ENCODE data around the gene FNDC8. TPM values are rescaled to one million over a fixed set of nuclear protein-coding genes. Genes with fewer than 3 reads are reported as not detected.

FNDC8 gene
- total and polyA plus RNA-seq, 10 donors: 0.10 TPM; not detected in 9

- no peaks in the 10 kb centered on the region for H3K9me3 ChIP-seq
- H3K36me3 ChIP-seq: no peaks in the 10 kb centered on the region
- DNase-seq: peak; percentile 43
- no peak overlapping the region for H3K4me3 ChIP-seq
- no peak overlapping the region for H3K27ac ChIP-seq
- H3K27me3 ChIP-seq (replicated peaks in 1 of 7): no peaks in the 10 kb centered on the region
- TF ChIP-seq CTCF (IDR thresholded peaks at IDR 0.05 in 8 of 11, conservative IDR thresholded peaks at IDR 0.05 in 3 of 11): no peak
- TF ChIP-seq POLR2A (IDR thresholded peaks at IDR 0.05): no peak
- TF ChIP-seq POLR2AphosphoS5 (IDR thresholded peaks at IDR 0.05): no peak
- H3K4me1 ChIP-seq: peaks cover 0 to 10% (median 2%) of the 10 kb centered on the region in 6 donors
- 76 to 89% (median 82%) methylated on average over 13 of the region's 13 CpGs for WGBS, 5 donors
- intact Hi-C loops (cut with DNase I; ENCODE audit: low total_unique reads): no loop called here
These were observed 31.2 kb downstream of the FNDC8 start for GRCh38 chr17:35152421-35153140.

- Histone ChIP-seq H3K4me1 (peaks cover 0 to 6% (median 1%) of the 10 kb centered on the region in 6 donors), H3K9me3 (no peaks in the 10 kb centered on the region), H3K27me3 (replicated peaks in 1 of 7) (no peaks in the 10 kb centered on the region), H3K4me3 (no peak overlapping the region), H3K27ac (no peak overlapping the region), H3K36me3 (no peaks in the 10 kb centered on the region)
- intact Hi-C loops (cut with DNase I; ENCODE audit: low total_unique reads): no loop called here
- 92 to 96% (median 94%) methylated on average over 13 of the region's 13 CpGs for WGBS, 5 donors
- peak; percentile 68 for DNase-seq
- TF ChIP-seq POLR2AphosphoS5 (IDR thresholded peaks at IDR 0.05): no peak
- TF ChIP-seq POLR2A (IDR thresholded peaks at IDR 0.05): no peak
- no peak for TF ChIP-seq CTCF (IDR thresholded peaks at IDR 0.05 in 8 of 11, conservative IDR thresholded peaks at IDR 0.05 in 3 of 11)
These were observed 33.1 kb downstream of the FNDC8 start for GRCh38 chr17:35154196-35155165.

GRCh38 chr17:35155246-35155645 lies 33.8 kb downstream of the FNDC8 start:
- H3K4me3 ChIP-seq: no peak overlapping the region
- peaks cover 0 to 13% (median 6%) of the 10 kb centered on the region in 6 donors for H3K4me1 ChIP-seq
- DNase-seq: no peak
- H3K27ac ChIP-seq: no peak overlapping the region
- intact Hi-C loops (cut with DNase I; ENCODE audit: low total_unique reads): no loop called here
- H3K27me3 ChIP-seq (replicated peaks in 1 of 7): no peaks in the 10 kb centered on the region
- no peak for TF ChIP-seq POLR2A (IDR thresholded peaks at IDR 0.05)
- TF ChIP-seq CTCF (IDR thresholded peaks at IDR 0.05 in 8 of 11, conservative IDR thresholded peaks at IDR 0.05 in 3 of 11): no peak
- TF ChIP-seq POLR2AphosphoS5 (IDR thresholded peaks at IDR 0.05): no peak
- no peaks in the 10 kb centered on the region for H3K36me3 ChIP-seq
- H3K9me3 ChIP-seq: no peaks in the 10 kb centered on the region
- 93 to 97% (median 96%) methylated on average over 7 of the region's 7 CpGs for WGBS, 5 donors

All from spleen (tissue), 11 donors.